ENCODE measurements around the gene NF1. TPM values are rescaled to one million over a fixed set of nuclear protein-coding genes. Genes with fewer than 3 reads are reported as not detected.

NF1 gene
- total and polyA plus RNA-seq, 2 of the 13 experiments (the other 11 are each of a cell fraction or from before 2014, with no cell fraction given) = 21.5 to 26.5 TPM

GRCh38 chr17:31095236-31096105 is 694 bp downstream of the NF1 start (continued):
- no peak for TF ChIP-seq LCORL (IDR thresholded peaks at IDR 0.05)
- TF ChIP-seq LCORL (CRISPR knock-in tag; IDR thresholded peaks at IDR 0.05) = no peak
- TF ChIP-seq SRSF9 (IDR thresholded peaks at IDR 0.05; ENCODE audit: borderline replicate concordance, insufficient read depth, low read depth, low read length, poor library complexity, severe bottlenecking) = no peak
- no peak for TF ChIP-seq FLYWCH1 (CRISPR knock-in tag; IDR thresholded peaks at IDR 0.05)
- TF ChIP-seq SRSF1 (optimal IDR thresholded peaks at IDR 0.05; ENCODE audit: low read depth, low read length) = no peak
- no peak for TF ChIP-seq ZNF318 (CRISPR knock-in tag; IDR thresholded peaks at IDR 0.05)
- TF ChIP-seq ZNF292 (CRISPR knock-in tag; IDR thresholded peaks at IDR 0.05; ENCODE audit: borderline replicate concordance, low read depth) = no peak
- TF ChIP-seq CENPT (CRISPR knock-in tag; IDR thresholded peaks at IDR 0.05; ENCODE audit: low read depth) = no peak
- no peak for TF ChIP-seq ZNF207 (IDR thresholded peaks at IDR 0.05; ENCODE audit: borderline replicate concordance)
- TF ChIP-seq ZNF570 (CRISPR knock-in tag; IDR thresholded peaks at IDR 0.05; ENCODE audit: borderline replicate concordance) = no peak
- TF ChIP-seq PHF5A (CRISPR knock-in tag; IDR thresholded peaks at IDR 0.05; ENCODE audit: low read depth, unreplicated experiment) = no peak
- no peak for TF ChIP-seq HDAC2 (CRISPR knock-in tag; IDR thresholded peaks at IDR 0.05)
- no peak for TF ChIP-seq ZNF773 (CRISPR knock-in tag; IDR thresholded peaks at IDR 0.05; ENCODE audit: borderline replicate concordance)
- TF ChIP-seq PHF21A (CRISPR knock-in tag; IDR thresholded peaks at IDR 0.05) = no peak
- TF ChIP-seq ZNF12 (CRISPR knock-in tag; IDR thresholded peaks at IDR 0.05) = peak; percentile 85; the same call in 1 of the 2 replicates
- TF ChIP-seq ZSCAN20 (CRISPR knock-in tag; IDR thresholded peaks at IDR 0.05; ENCODE audit: borderline replicate concordance) = no peak
- TF ChIP-seq KAT2B (IDR thresholded peaks at IDR 0.05; ENCODE audit: borderline replicate concordance, low read depth, low read length) = no peak
- peak; percentile 57; the same call in 1 of the 2 replicates for TF ChIP-seq GABPB1 (CRISPR knock-in tag; IDR thresholded peaks at IDR 0.05)
- TF ChIP-seq TGIF2 (CRISPR knock-in tag; IDR thresholded peaks at IDR 0.05) = no peak
- no peak for TF ChIP-seq KLF13 (CRISPR knock-in tag; IDR thresholded peaks at IDR 0.05)
- peak; percentile 25 for TF ChIP-seq AGO1 (IDR thresholded peaks at IDR 0.05; ENCODE audit: low read depth, low read length, poor library complexity, severe bottlenecking)
- no peak for TF ChIP-seq ZNF552 (CRISPR knock-in tag; IDR thresholded peaks at IDR 0.05; ENCODE audit: borderline replicate concordance)
- TF ChIP-seq PLRG1 (conservative IDR thresholded peaks at IDR 0.05) = no peak
- TF ChIP-seq ISL2 (CRISPR knock-in tag; IDR thresholded peaks at IDR 0.05) = no peak
